Ovary (tissue), 9 donors: Measurements from ENCODE around the gene CRYBA2. TPM values are rescaled to one million over a fixed set of nuclear protein-coding genes. Genes with fewer than 3 reads are reported as not detected.

Experiments
- DNase-seq, 5 donors: peaks; one replicate each; pipeline ENCODE4 v3.0.0-alpha.2; 2019 to 2020
- H3K27ac ChIP-seq, 2 donors: fragments of 200-600 bp; one replicate each; pipeline versions ENCODE4 v1.5.1 to v1.8.0; 2019 to 2022
- H3K27me3 ChIP-seq: fragments of 200-600 bp; one replicate; pipeline ENCODE4 v1.8.0; 2022
- H3K36me3 ChIP-seq: fragments of 200-600 bp; sonication (generic); one replicate; pipeline ENCODE4 v1.5.1; 2019
- H3K4me1 ChIP-seq: one replicate; pipeline ENCODE4 v1.8.1; 2013; ENCODE audit warnings: mild to moderate bottlenecking, moderate library complexity; ENCODE audit not compliant: insufficient read depth
- H3K4me3 ChIP-seq: fragments of 200-600 bp; sonication (generic); one replicate; pipeline ENCODE4 v1.5.1; 2017
- H3K9me3 ChIP-seq, 2 donors: fragments of 200-600 bp in 1 of 2; sonication (generic) in 1 of 2; one replicate each; pipeline versions ENCODE4 v1.5.1 to v1.8.1; 2013 to 2019; ENCODE audit warnings: mild to moderate bottlenecking in 1 of 2, moderate library complexity in 1 of 2
- CTCF ChIP-seq, 3 donors: fragments of 450-650 bp in 2 of 3; fragments of 200-600 bp in 1 of 3; IDR thresholded peaks; one replicate each; pipeline versions ENCODE4 v1.5.1 to v1.8.0; 2016 to 2022; ENCODE audit warnings: antibody characterized with exemption in 3 of 3, mild to moderate bottlenecking in 1 of 3
- EP300 ChIP-seq: sonication (generic); formaldehyde crosslinking; IDR thresholded peaks from one replicate; pipeline ENCODE4 v1.6.1; 2017; ENCODE audit warnings: antibody characterized with exemption
- POLR2A ChIP-seq: fragments of 450-650 bp; IDR thresholded peaks from one replicate; pipeline ENCODE4 v1.6.1; 2017; ENCODE audit warnings: antibody characterized with exemption, mild to moderate bottlenecking, moderate library complexity
- WGBS, 3 donors: extraction: QIAGEN DNeasy Blood & Tissue Kit in 1 of 3; methylation state at CpG; one replicate each; pipeline versions ENCODE4 v1.1.5 to v1.1.7; 2013 to 2017; 5-methylcytosine and 5-hydroxymethylcytosine counted together
- intact Hi-C, 4 donors: fragments of 100-400 bp; cut with DNase I; formaldehyde crosslinking; loops; one replicate each; pipeline versions ENCODE4 v1.11.0 to v1.15.1; 2022 to 2023
- polyA plus RNA-seq, 2 donors: library from polyadenylated mRNA; stranded (reverse); fragments of 200-250 nt in 1 of 2; fragments of 350-450 nt in 1 of 2; fragmentation: Illumina TruSeq in 1 of 2; extraction: RNeasy Lipid Tissue Mini Kit (QIAGEN cat#74804) in 1 of 2; gene quantifications; one replicate each; pipeline ENCODE4 v1.2.3, GENCODE V29; 2013 to 2014
- total RNA-seq, 7 donors: library from RNA; depleted of rRNA in 2 of 7; stranded (reverse); fragments of >200 nt in 2 of 7; fragmentation: NEBNext Ultra II Directional in 3 of 7; extraction: Animal tissue kit (Norgen Biotek cat#: 25700) in 3 of 7; gene quantifications; one replicate each; pipeline versions ENCODE4 v1.1.0 to v1.2.4, GENCODE V29; 2016 to 2023
- donor health status: DM: no; HTN: no; CAD: no; lungs with moderate emphysema.
- donor health status: DM: no; HTN: no; CAD: no.
- donor health status: Bipolar disorder and iron deficiency.
- donor health status: DM: yes; HTN: yes; CAD: no.
- donor health status: DM: no; HTN: no; CAD: no.
- donor health status: DM: yes; HTN: yes; CAD: no.

Gene CRYBA2
- total and polyA plus RNA-seq, 9 donors, result not detected

- H3K36me3 ChIP-seq, result no peaks in the 10 kb centered on the region
- no peak for TF ChIP-seq POLR2A
- TF ChIP-seq EP300, result no peak
- no peak for TF ChIP-seq CTCF (IDR thresholded peaks at IDR 0.05)
- peaks cover 7% of the 10 kb centered on the region for H3K27me3 ChIP-seq
- WGBS, 3 donors, result 42 to 64% (median 42%) methylated on average over 3 to 4 of the region's 4 CpGs
- no peak overlapping the region for H3K4me3 ChIP-seq
- H3K4me1 ChIP-seq, result peaks cover 5% of the 10 kb centered on the region
- H3K9me3 ChIP-seq, result no peaks in the 10 kb centered on the region
- no peak for DNase-seq
- H3K27ac ChIP-seq, result no peak overlapping the region
- intact Hi-C loops, result loop anchor here in 1 of 4 donors (10.0 kb wide), 1 partner anchor 158 kb away; no protein-coding TSS in a partner anchor
Observed at GRCh38 chr2:218996937-218997336, 3.7 kb upstream of the CRYBA2 start.

- Histone ChIP-seq H3K27me3 (peaks cover 7% of the 10 kb centered on the region), H3K4me1 (peaks cover 2% of the 10 kb centered on the region), H3K4me3 (peak overlapping the region; percentile 27), H3K27ac (no peak overlapping the region), H3K36me3 (no peaks in the 10 kb centered on the region), H3K9me3 (no peaks in the 10 kb centered on the region)
- WGBS, 3 donors, result 2 to 5% (median 5%) methylated on average over 26 to 43 of the region's 43 CpGs
- TF ChIP-seq EP300 (no peak), CTCF (IDR thresholded peaks at IDR 0.05) (peak; percentile 74 to 88 (median 86))
- DNase-seq, result peak; percentile 69 to 88 (median 85)
- intact Hi-C loops, result loop anchor here in 1 of 4 donors (10.0 kb wide), 1 partner anchor 159 kb away; no protein-coding TSS in a partner anchor
Observed at GRCh38 chr2:218995972-218996711, 2.9 kb upstream of the CRYBA2 start.

DNA sequence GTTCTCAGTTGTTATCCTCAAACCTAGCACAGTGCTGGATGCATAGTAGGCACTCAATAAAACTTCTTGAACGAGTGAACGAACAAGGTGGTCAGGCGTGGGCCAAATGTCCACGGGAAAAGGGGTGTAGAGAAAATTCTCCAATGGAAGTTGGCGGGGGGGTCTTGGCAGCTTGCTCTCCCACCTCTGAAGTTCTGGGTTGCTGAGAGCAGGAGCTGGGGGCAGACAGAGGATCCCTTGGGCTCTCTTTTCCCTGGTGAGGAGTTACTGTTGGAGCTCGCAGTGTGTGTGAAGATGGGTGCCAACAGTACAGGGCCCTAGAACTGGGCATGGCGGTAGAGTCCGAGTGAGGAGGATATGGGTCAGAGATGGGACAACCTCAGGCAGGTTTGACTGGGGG lies 2.3 kb upstream of the CRYBA2 start:
- peaks cover 2% of the 10 kb centered on the region for H3K4me1 ChIP-seq
- no peak overlapping the region for H3K27ac ChIP-seq

GRCh38 chr2:218992703-218993344 lies 398 bp downstream of the CRYBA2 start:
- peaks cover 13% of the 10 kb centered on the region for H3K27me3 ChIP-seq
- 1 to 2% (median 2%) methylated on average over 39 to 44 of the region's 44 CpGs for WGBS, 3 donors

More for the DNA sequence above, 2.3 kb upstream of the CRYBA2 start:
- TF ChIP-seq CTCF (IDR thresholded peaks at IDR 0.05), result no peak
- TF ChIP-seq EP300, result no peak
- TF ChIP-seq POLR2A, result no peak
- Histone ChIP-seq H3K27me3 (peaks cover 7% of the 10 kb centered on the region), H3K4me3 (no peak overlapping the region), H3K9me3 (no peaks in the 10 kb centered on the region), H3K36me3 (no peaks in the 10 kb centered on the region)
- no peak for DNase-seq
- WGBS, 3 donors, result 15 to 29% (median 22%) methylated on average over 8 of the region's 8 CpGs
- intact Hi-C loops, result loop anchor here in 1 of 4 donors (10.0 kb wide), 1 partner anchor 159 kb away; no protein-coding TSS in a partner anchor

More at GRCh38 chr2:218992703-218993344, 398 bp downstream of the CRYBA2 start:
- no peaks in the 10 kb centered on the region for H3K9me3 ChIP-seq
- DNase-seq, result no peak
- H3K4me1 ChIP-seq, result peaks cover 2% of the 10 kb centered on the region
- H3K27ac ChIP-seq, result no peak overlapping the region
- TF ChIP-seq EP300 (no peak), POLR2A (no peak), CTCF (IDR thresholded peaks at IDR 0.05) (no peak)
- intact Hi-C loops, result loop anchor here in 1 of 4 donors (10.0 kb wide), 1 partner anchor 162 kb away; no protein-coding TSS in a partner anchor
- H3K36me3 ChIP-seq, result no peaks in the 10 kb centered on the region
- no peak overlapping the region for H3K4me3 ChIP-seq
